ENCODE measurements around the gene COL1A1.

DNA sequence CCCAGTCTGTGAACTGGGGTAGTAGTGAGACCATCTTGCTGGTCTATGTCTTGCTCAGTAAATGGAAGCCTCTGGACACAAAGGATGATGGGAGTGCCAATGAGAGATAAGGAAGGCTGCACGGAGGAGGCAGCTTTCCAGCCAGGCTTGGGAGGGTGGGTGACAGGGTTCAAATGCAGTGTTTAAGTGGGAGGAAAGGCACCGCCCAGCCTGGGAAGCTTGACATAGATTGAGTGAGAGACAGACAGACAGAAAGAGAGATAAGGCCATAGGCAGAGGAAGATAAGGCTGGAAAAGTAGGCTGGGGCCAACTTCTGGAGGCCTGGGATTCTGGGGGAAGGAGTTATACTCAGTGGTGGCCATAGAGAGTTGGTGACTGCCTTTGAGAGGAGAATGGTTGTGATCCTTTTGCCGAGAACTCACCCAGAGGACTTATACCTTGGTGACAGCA, 7.2 kb upstream of the COL1A1 start:
- TF ChIP-seq, protein P1, sequence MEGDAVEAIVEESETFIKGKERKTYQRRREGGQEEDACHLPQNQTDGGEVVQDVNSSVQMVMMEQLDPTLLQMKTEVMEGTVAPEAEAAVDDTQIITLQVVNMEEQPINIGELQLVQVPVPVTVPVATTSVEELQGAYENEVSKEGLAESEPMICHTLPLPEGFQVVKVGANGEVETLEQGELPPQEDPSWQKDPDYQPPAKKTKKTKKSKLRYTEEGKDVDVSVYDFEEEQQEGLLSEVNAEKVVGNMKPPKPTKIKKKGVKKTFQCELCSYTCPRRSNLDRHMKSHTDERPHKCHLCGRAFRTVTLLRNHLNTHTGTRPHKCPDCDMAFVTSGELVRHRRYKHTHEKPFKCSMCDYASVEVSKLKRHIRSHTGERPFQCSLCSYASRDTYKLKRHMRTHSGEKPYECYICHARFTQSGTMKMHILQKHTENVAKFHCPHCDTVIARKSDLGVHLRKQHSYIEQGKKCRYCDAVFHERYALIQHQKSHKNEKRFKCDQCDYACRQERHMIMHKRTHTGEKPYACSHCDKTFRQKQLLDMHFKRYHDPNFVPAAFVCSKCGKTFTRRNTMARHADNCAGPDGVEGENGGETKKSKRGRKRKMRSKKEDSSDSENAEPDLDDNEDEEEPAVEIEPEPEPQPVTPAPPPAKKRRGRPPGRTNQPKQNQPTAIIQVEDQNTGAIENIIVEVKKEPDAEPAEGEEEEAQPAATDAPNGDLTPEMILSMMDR (optimal IDR thresholded peaks at IDR 0.05 in 1 of 3, IDR thresholded peaks at IDR 0.05 in 1 of 3, conservative IDR thresholded peaks at IDR 0.05 in 1 of 3; ENCODE audit: extremely low read depth in 1 of 3, insufficient read depth in 2 of 3, low read length in 3 of 3) = no peak
- TF ChIP-seq EZH2 (IDR thresholded peaks at IDR 0.05; ENCODE audit: low read length) = no peak

Data from keratinocyte (primary cell).